Measurements from ENCODE around the gene TCTN2. TPM values are rescaled to one million over a fixed set of nuclear protein-coding genes. Genes with fewer than 3 reads are reported as not detected.

The TCTN2 gene
- total RNA-seq, 1 experiment from 2014 or later: 12.1 TPM

- no peaks in the 10 kb centered on the region for H3K27me3 ChIP-seq (ENCODE audit: insufficient read depth, low read length)
- H3K27ac ChIP-seq (ENCODE audit: low read depth, low read length): no peak overlapping the region
- H3K9ac ChIP-seq (ENCODE audit: low read length): no peak overlapping the region
- no peaks in the 10 kb centered on the region for H3K9me3 ChIP-seq (ENCODE audit: control insufficient read depth in 1 of 2, insufficient read depth in 1 of 2, low read depth in 1 of 2, low read length in 2 of 2)
- ChIA-PET CTCF (no interaction called here), POLR2A (no interaction called here), RAD21 (ENCODE audit: low non-redundant PET in 1 of 2, low total read pairs in 2 of 2, uncharacterized antibody in 2 of 2, unreplicated experiment in 2 of 2) (no interaction called here)
- peaks cover 0 to 4% of the 10 kb centered on the region in 2 experiments; a peak in 1 of 4 replicates for H3K36me3 ChIP-seq (ENCODE audit: control insufficient read depth in 1 of 2, insufficient read depth in 2 of 2, low read length in 2 of 2)
- no peak overlapping the region for H3K4me3 ChIP-seq (replicated peaks in 1 of 2; ENCODE audit: low read depth in 1 of 2, low read length in 2 of 2)
- ATAC-seq (no peak), DNase-seq (ENCODE audit: low read depth, low spot score) (no peak)
- H4K20me1 ChIP-seq (ENCODE audit: insufficient read depth): no peaks in the 10 kb centered on the region
- peaks cover 4 to 13% of the 10 kb centered on the region in 2 experiments; a peak in 3 of 4 replicates for H3K4me1 ChIP-seq (ENCODE audit: control insufficient read depth in 1 of 2, insufficient read depth in 2 of 2, low read length in 2 of 2)
- no peak overlapping the region for H2AFZ ChIP-seq (ENCODE audit: low read depth, low read length, poor library complexity, severe bottlenecking)
- intact Hi-C loops (cut with micrococcal nuclease): no loop called here
- no peak overlapping the region for H3K4me2 ChIP-seq (ENCODE audit: low read length)
- H3K79me2 ChIP-seq (ENCODE audit: insufficient read depth, low read length): peaks cover 25% of the 10 kb centered on the region
- BruUV-seq (replicated peaks): no TSS peak
- TF ChIP-seq ATF3 (IDR thresholded peaks at IDR 0.05): no peak
- TF ChIP-seq ZFX (IDR thresholded peaks at IDR 0.05): no peak
- no peak for TF ChIP-seq SP1 (IDR thresholded peaks at IDR 0.05; ENCODE audit: low read depth)
- no peak for TF ChIP-seq SRF (IDR thresholded peaks at IDR 0.05; ENCODE audit: low read depth)
- TF ChIP-seq ZBTB33 (IDR thresholded peaks at IDR 0.05; ENCODE audit: extremely low read depth, insufficient replicate concordance, low read length): no peak
- TF ChIP-seq ELF1 (IDR thresholded peaks at IDR 0.05; ENCODE audit: borderline replicate concordance, low read depth): no peak
- no peak for TF ChIP-seq CBX3 (IDR thresholded peaks at IDR 0.05; ENCODE audit: low read depth)
- TF ChIP-seq POLR2AphosphoS5 (IDR thresholded peaks at IDR 0.05; ENCODE audit: low read depth, low read length): no peak
- TF ChIP-seq SIN3A (IDR thresholded peaks at IDR 0.05; ENCODE audit: low read depth): no peak
- TF ChIP-seq EGR1 (IDR thresholded peaks at IDR 0.05; ENCODE audit: low read depth): no peak
- TF ChIP-seq TCF7L2 (IDR thresholded peaks at IDR 0.05; ENCODE audit: borderline replicate concordance, extremely low read depth, insufficient read depth, insufficient read length): no peak
- TF ChIP-seq FOSL1 (IDR thresholded peaks at IDR 0.05; ENCODE audit: low read depth): no peak
- no peak for TF ChIP-seq YY1 (IDR thresholded peaks at IDR 0.05; ENCODE audit: extremely low read depth, insufficient replicate concordance, low read depth, low read length)
- no peak for TF ChIP-seq POLR2A (IDR thresholded peaks at IDR 0.05; ENCODE audit: borderline replicate concordance, extremely low read depth, insufficient read depth, insufficient read length)
- no peak for TF ChIP-seq CTCF (IDR thresholded peaks at IDR 0.05 in 2 of 3, conservative IDR thresholded peaks at IDR 0.05 in 1 of 3; ENCODE audit: borderline replicate concordance in 1 of 3, insufficient read depth in 1 of 3, low read depth in 2 of 3, low read length in 2 of 3)
- no peak for TF ChIP-seq ZNF274 (IDR thresholded peaks at IDR 0.05; ENCODE audit: low read depth, low read length)
- no peak for TF ChIP-seq RAD21 (IDR thresholded peaks at IDR 0.05; ENCODE audit: low read depth)
- TF ChIP-seq CEBPB (IDR thresholded peaks at IDR 0.05; ENCODE audit: low read depth): no peak
- no peak for TF ChIP-seq JUND (IDR thresholded peaks at IDR 0.05)
- no peak for TF ChIP-seq EZH2 (IDR thresholded peaks at IDR 0.05)
- no peaks in the 10 kb centered on the region for H3K9me2 ChIP-seq (ENCODE audit: insufficient read depth)
These were observed 46.4 kb downstream of the TCTN2 start for GRCh38 chr12:123717350-123717749.

All from HCT116 (cell line).